Activated gamma-delta T cell treated with Interleukin-2 at 50 U/mL for 16 hours (primary cell): ENCODE results near the gene SLC22A23.
A peak's percentile ranks its signal among the peaks of the same experiment; 100 is the strongest.
"Not testable (repeated sequence)": the region's sequence is repeated elsewhere in the genome, so short reads cannot be mapped to it uniquely, and the experiment has no call there.

ENCODE experiments used
- DNase-seq: peaks from one replicate; pipeline ENCODE4 v3.0.0-alpha.2; 2020

The SLC22A23 gene

GRCh38 chr6:3259491-3259958 lies 197.3 kb downstream of the SLC22A23 start:
- DNase-seq = peak; percentile 17

DNA sequence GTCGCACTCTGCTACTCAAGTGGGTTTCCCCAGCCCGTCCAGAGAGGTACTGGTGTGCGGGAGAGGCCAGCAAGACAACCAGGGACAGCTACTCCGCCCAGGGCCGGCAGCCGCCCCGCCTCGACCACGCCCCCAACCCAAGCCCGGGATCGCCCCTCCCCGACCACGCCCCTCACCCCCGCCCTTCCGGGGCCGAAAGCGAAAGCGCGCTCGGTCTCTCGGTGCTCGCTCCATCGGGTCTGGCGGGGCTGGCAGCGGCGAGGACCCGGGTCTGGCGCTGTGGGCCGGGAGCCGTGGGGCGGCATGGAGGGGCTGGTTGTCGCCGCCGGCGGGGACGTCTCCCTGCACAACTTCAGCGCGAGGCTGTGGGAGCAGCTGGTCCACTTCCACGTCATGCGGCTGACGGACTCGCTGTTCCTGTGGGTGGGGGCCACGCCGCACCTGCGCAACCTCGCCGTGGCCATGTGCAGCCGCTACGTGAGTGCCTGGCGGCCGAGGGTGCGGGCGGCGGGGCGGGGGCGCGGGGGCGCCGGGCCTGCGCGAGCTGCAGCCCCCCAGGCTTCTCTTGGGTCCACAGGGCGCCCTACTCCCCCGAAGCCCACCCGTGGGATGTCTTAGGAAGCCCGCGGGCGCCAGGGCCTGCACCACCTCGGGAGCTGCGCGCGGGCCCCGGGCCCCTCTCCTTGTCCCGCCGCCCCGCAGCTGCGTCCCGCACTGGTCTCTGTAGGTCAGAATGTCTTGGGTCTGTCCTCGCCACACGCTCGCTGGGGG lies 197.9 kb downstream of the SLC22A23 start, which contains the start of gene PSMG4:
Gene PSMG4, plus strand, starts transcription at position 228 of the 771 bp plus-strand sequence. Its CDS starts 76 bp downstream, at position 304.
- peak; percentile 94 for DNase-seq

GRCh38 chr6:3258201-3258600 lies 198.6 kb downstream of the SLC22A23 start:
- DNase-seq = no peak

DNA sequence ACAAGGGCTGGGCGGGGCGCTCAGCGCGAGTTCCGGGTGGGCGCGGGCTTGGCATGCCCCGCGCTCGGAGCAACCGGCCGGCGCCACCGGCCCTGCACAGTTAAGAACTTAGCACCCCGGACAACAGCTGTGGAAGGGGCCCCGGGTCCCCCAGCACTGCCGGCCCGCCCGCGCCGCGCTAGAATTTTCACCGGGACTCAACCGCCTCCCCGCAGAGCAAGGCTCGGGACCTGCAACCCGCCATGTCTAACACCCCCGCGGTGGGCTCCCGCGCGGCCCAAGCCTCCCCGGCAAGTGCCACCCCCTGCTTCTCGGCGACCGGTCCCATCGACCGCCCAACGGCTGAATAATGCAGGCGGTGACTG lies 203.3 kb downstream of the SLC22A23 start:
- DNase-seq = no peak

- no peak for DNase-seq
These were observed 203.8 kb downstream of the SLC22A23 start for GRCh38 chr6:3252861-3253596.

DNA sequence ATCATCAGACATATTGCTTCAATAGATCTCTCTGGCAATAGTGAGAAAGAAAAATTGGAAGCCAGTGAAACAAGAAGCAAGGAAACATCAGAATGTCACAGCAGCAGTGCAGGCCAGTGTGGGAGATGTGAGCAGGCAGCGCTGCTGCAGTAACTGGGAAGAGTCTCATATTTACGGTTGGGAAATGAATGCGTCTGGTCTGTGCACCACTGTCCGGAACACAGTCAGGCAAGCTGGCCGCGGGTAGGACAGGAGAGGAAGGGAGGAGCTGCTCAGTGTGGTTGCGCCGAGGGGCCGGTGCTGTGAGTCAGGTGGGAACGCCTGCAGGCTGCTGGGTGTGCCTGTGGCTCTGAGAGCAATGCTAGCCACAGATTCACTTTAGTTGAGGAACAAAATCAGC lies 204.5 kb downstream of the SLC22A23 start:
- DNase-seq = no peak

DNA sequence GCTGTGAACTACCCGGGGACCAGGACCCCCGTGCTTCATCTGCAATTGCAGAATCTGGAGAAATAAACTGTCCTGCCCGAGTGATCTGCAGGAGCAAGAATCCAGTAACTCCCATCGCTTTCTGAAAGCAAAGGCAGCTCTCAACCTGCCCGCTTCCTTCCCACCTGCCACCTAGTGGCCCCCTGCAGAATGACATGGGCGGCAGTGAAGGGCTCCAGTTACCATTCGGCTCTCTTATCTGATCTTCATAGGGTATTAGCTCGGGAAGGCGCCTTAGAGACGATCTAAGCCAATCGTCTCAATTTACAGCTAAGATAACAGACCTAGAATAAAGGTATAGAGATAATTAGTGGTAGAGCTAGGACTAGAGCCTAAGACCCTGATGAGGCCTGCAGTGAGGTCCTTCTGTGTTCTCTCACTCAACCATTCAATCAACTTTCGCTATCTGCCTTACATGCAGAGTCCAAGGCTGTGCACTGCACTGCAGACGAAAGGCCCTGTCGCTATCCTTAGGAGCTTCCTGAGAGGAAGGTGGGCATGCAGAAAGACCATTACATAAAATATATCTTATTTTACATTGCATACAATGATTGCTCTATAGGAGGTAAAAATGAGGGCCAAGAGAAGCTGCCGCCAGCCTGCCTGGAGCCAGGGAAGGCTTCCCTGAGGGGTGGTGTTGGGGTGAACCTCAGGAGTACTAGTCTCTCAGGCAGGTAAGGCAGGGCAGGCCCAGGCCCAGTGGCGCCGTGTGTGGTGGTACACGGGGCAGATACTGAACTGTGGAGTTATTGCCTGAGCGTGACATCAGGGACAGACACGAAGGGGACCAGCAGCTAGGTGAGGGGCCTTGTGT lies 205.2 kb downstream of the SLC22A23 start:
- DNase-seq = peak; percentile 81

GRCh38 chr6:3250231-3250675 lies 206.6 kb downstream of the SLC22A23 start:
- no peak for DNase-seq

- no peak for DNase-seq
These were observed 207.0 kb downstream of the SLC22A23 start for GRCh38 chr6:3249821-3250220.

DNA sequence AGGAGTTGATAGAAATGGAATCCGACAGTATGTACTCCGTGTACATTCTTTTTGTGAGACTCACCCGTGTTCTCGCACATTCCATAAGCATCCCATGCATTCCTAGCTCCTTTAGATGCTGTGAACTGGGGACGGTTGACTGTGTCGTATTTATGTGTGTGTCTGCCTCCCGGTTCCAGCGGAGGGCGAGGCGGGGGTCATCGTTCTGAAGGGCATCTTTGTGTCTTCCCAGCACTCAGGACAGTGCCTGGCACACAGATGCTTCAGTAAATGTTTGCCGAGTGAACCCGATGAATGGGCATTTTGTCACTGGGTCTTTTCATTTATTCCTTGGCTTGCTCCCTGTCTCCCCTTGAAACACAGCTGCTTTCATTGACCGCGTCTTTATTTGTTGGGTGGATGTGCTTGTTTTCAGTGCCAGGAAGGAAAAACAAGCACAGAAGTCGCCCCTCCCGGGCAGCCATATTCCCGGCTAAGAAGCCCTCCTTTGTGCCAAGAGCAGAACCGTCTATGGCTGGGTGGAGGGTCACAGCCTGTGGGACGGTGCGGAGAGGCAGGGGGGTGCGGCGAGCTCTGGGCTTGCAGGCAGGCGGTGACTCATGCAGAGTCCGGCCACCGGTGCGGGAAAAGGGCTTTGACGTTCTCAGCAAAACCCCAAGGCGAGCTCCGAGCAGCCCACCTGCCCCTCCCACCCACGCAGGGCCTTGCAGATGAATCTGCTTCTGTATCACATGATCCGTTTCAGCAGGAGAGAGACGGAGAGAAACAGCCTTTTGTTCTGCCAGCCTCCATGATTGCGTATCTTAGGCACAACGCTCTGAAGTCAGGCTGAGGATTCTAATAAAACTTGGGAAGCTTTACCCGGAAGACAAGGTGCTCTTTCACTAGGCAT lies 209.3 kb downstream of the SLC22A23 start:
- DNase-seq = no peak

- DNase-seq = no peak
These were observed 211.6 kb downstream of the SLC22A23 start for GRCh38 chr6:3245216-3245615.

DNA sequence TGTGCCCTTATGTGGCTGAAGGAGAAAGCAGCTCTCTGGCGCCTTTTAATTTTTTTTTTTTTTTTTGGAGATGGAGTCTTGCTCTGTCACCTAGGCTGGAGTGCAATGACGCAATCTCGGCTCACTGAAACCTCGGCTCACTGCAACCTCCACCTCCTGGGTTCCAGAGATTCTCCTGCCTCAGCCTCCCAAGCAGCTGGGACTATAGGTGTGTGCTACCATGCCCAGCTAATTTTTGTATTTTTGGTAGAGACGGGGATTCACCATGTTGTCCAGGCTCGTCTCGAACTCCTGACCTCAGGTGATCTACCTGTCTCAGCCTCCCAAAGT lies 212.1 kb downstream of the SLC22A23 start:
- DNase-seq = not testable (repeated sequence)

GRCh38 chr6:3244003-3244831 lies 212.6 kb downstream of the SLC22A23 start:
- DNase-seq = no peak

GRCh38 chr6:3242768-3243167 lies 214.1 kb downstream of the SLC22A23 start:
- no peak for DNase-seq

DNA sequence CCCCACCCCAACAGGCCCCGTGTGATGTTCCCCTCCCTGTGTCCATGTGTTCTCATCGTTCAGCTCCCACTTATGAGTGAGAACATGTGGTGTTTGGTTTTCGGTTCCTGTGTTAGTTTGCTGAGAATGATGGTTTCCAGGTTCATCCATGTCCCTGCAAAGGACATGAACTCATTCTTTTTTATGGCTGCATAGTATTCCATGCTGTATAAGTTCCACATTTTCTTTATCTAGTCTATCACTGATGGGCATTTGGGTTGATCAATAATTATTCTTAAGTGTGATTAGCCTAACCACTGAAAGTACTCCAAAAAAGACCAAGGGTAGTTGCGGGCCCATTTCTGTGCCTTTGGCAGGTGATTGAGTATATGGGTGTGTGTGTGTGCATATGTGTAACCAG lies 215.1 kb downstream of the SLC22A23 start:
- DNase-seq = not testable (repeated sequence)

- no peak for DNase-seq
These were observed 216.3 kb downstream of the SLC22A23 start for GRCh38 chr6:3240595-3240994.

GRCh38 chr6:3239110-3239830 lies 217.6 kb downstream of the SLC22A23 start:
- no peak for DNase-seq

GRCh38 chr6:3237761-3238662 lies 218.8 kb downstream of the SLC22A23 start:
- no peak for DNase-seq

DNA sequence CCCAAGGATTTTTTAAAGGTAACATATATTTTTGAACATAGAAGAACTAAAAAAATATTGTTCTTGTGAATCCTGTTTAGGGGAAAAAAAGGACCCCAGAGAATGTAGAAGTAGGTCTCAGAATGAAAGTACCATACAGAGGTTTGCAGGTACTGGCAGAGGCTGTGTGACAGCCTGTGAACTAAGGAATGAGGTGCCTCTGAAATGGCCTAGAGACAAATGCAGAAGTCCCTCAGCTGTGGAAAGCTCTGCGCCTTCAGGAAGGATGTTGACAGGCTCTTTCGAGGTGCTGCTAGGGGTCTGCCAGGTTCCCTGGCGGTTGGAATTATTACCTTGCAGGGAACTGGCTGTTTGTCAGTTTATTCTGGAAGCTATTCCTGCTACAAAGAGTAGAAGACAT lies 220.8 kb downstream of the SLC22A23 start:
- DNase-seq = no peak
